ENCODE measurements around the gene CEP72.

GRCh38 chr5:590346-590745 is 21.8 kb upstream of the CEP72 start:
- TF ChIP-seq CTCF (IDR thresholded peaks at IDR 0.05), result no peak
- TF ChIP-seq EZH2 (IDR thresholded peaks at IDR 0.05; ENCODE audit: borderline replicate concordance, insufficient read depth, low read depth, low read length, poor library complexity, severe bottlenecking), result no peak

All from B cell (primary cell).